Measurements from ENCODE around the gene PLXNA3.

PLXNA3 gene

DNA sequence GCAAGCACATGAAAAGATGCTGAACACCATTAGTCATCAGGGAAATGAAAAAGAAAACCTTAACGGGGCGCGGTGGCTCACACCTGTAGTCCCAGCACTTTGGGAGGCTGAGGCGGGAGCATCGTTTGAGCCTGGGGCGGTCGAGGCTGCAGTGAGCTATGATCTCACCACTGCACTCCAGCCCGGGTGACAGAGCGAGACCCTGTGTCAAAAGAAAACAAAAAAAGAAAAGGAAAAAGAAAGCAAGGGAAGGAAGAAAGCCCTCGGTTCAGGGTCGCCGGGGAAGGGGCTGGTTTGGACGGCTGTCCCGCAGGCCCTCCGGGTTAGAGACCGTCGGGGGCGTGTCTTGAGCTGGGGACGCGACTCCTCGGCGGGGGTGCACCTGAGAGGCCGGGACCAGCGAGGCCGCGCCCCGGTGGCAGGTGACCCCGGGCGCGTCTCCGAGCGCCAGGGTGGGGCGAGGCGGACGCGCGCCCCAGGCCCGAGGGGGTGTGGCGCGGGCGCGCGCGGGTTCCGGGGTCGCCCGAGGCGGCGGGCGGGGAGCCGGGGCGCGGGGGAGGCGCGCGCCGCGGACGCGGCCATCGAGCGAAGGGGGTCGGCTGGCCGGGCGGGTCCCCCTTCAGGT lies 478 bp upstream of the PLXNA3 start:
- DNase-seq (ENCODE audit: extremely low read depth in 1 of 2, low read depth in 1 of 2), result peak in 1 of 2 donors; percentile 44

DNA sequence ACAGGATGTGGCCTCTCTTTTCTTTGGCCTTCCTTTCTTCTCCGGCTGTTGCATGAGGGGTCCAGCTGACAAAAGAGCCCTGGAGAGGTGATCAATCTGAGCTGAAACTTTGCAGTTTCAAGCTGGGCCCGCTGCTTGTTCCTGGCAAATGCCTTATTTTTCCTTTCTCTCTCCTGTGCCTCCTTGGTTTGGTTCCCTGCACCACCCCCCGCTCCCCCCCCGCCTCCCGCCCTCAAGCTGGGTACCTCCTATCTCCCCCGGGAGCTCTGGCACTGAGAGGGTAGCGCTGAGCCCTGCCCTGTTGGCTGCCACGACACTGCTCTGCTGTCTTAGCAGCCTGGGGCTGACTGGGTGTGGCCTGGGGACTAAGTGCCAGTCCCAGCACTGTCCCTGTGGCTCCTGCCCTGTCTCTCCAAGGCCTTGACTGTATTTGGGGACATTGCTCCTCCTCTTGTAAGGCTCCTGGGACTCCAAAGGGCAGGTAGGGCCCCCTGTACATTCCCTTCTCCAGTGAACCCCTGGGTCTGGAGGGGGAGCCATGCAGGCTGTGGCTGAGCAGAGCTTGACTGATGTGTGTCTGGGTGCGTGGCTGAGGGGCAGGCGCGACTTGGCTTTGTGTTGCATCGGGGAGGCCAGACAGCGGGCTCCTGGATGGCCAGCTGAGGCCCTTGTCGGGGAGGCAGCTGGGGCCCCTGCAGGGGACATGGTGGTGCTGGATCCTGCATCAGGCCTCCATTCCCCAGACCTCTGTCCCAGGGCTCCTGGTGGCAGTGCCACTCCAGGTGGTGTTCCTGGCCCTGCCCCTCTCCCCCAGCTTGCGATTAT lies 1.1 kb downstream of the PLXNA3 start:
- no peak for DNase-seq (ENCODE audit: extremely low read depth in 1 of 2, low read depth in 1 of 2)

GRCh38 chrX:154459832-154460231 lies 1.8 kb downstream of the PLXNA3 start:
- no peak for DNase-seq (ENCODE audit: extremely low read depth in 1 of 2, low read depth in 1 of 2)

GRCh38 chrX:154460326-154460725 lies 2.2 kb downstream of the PLXNA3 start:
- no peak for DNase-seq (ENCODE audit: extremely low read depth in 1 of 2, low read depth in 1 of 2)

- no peak for DNase-seq (ENCODE audit: extremely low read depth in 1 of 2, low read depth in 1 of 2)
These were observed 4.3 kb downstream of the PLXNA3 start for GRCh38 chrX:154462396-154462795.

GRCh38 chrX:154463611-154464220 lies 5.6 kb downstream of the PLXNA3 start:
- DNase-seq (ENCODE audit: extremely low read depth in 1 of 2, low read depth in 1 of 2), result no peak

- no peak for DNase-seq (ENCODE audit: extremely low read depth in 1 of 2, low read depth in 1 of 2)
These were observed 6.8 kb downstream of the PLXNA3 start for GRCh38 chrX:154464806-154465365.

GRCh38 chrX:154465601-154466000 lies 7.5 kb downstream of the PLXNA3 start:
- DNase-seq (ENCODE audit: extremely low read depth in 1 of 2, low read depth in 1 of 2), result no peak

DNA sequence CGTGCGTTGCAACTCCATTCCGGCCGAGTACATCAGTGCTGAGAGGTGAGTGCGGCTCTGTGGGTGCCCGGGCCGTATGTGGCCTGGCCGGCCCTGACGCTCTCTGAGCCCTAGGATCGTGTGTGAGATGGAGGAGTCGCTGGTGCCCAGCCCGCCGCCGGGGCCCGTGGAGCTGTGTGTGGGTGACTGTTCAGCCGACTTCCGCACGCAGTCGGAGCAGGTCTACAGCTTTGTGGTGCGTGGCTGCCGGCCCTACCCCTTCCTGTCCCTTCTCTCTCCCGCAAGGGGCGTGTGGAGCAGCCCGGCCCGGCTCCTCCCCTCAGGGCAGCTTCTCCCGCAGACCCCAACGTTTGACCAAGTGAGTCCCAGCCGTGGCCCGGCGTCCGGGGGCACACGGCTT lies 8.0 kb downstream of the PLXNA3 start:
- no peak for DNase-seq (ENCODE audit: extremely low read depth in 1 of 2, low read depth in 1 of 2)

DNA sequence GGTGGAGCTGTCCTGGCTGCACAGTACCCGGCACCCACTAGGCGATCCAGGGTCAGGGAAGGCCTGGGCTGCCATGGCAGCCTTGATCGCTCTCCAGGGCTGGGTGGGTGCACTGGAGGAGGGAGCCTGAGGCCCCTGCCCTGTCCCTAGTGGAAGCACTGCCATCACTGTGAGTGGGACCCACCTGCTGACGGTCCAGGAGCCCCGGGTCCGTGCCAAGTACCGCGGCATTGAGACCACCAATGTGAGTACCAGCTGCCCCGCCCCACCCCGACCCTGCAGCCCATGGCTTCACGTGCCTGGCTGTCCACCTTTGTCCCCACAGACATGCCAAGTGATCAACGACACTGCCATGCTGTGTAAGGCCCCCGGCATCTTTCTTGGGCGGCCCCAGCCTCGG lies 8.8 kb downstream of the PLXNA3 start:
- DNase-seq (ENCODE audit: extremely low read depth in 1 of 2, low read depth in 1 of 2), result no peak

- DNase-seq (ENCODE audit: extremely low read depth in 1 of 2, low read depth in 1 of 2), result no peak
These were observed 9.5 kb downstream of the PLXNA3 start for GRCh38 chrX:154467556-154467955.

DNA sequence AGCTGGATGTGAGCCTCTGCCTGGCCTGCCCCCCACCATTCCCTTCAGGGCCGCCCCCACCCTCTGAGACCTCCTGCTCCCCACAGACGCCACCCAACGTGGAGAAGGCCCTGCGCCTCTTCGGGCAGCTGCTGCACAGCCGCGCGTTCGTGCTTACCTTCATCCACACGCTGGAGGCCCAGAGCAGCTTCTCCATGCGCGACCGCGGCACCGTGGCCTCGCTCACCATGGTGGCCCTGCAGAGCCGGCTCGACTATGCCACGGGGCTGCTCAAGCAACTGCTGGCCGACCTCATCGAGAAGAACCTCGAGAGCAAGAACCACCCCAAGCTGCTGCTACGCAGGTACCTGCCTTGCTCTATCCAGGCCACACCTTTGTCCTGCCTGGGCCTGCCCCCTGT lies 10.1 kb downstream of the PLXNA3 start:
- no peak for DNase-seq (ENCODE audit: extremely low read depth in 1 of 2, low read depth in 1 of 2)

GRCh38 chrX:154469114-154469513 lies 11.0 kb downstream of the PLXNA3 start:
- DNase-seq (ENCODE audit: extremely low read depth in 1 of 2, low read depth in 1 of 2), result no peak

GRCh38 chrX:154469880-154470279 lies 11.8 kb downstream of the PLXNA3 start:
- DNase-seq (ENCODE audit: extremely low read depth in 1 of 2, low read depth in 1 of 2), result no peak

GRCh38 chrX:154470434-154470833 lies 12.4 kb downstream of the PLXNA3 start:
- no peak for DNase-seq (ENCODE audit: extremely low read depth in 1 of 2, low read depth in 1 of 2)

GRCh38 chrX:154470914-154471568 lies 13.0 kb downstream of the PLXNA3 start:
- DNase-seq (ENCODE audit: extremely low read depth in 1 of 2, low read depth in 1 of 2), result no peak

DNA sequence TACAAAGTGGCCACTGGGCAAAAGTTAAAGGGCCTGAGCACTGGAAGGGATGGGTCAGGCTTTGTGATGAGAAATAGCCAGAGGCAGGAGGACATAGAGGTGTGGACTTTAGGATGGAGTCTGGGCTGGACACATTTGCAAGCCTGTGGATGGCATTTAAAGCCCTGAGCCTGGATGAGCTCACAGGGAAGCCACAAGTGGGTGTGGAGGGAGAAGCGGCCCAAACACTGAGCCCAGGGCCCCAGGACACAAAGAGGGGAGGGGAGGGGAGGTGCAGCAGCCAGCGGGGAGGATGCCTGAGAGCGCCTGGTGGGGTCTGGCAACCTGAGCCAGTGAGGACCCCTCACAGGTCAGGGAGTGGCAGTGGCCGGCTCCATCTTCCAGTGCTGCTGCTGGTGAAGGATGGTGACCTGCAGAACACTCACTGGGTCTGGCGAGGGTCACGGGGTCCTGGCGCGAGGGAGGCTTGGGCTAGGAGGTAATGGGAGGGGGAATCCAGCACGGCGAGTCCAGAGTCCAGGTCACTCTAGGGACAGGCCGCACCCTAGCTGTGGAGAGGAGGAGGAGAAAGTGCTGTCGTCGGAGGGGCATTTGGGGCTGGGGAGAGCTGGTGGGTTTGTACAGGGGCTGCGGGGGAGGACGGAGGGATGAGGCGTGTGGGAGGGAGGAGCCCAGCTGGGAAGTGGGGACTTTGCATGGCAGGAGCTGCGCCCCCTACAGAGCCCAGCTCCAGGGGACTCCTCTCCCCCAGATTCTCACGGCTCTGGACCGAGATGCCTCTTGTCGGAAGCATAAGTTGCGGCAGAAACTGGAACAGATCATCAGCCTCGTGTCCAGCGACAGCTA lies 14.0 kb downstream of the PLXNA3 start:
- DNase-seq (ENCODE audit: extremely low read depth in 1 of 2, low read depth in 1 of 2), result no peak

DNA sequence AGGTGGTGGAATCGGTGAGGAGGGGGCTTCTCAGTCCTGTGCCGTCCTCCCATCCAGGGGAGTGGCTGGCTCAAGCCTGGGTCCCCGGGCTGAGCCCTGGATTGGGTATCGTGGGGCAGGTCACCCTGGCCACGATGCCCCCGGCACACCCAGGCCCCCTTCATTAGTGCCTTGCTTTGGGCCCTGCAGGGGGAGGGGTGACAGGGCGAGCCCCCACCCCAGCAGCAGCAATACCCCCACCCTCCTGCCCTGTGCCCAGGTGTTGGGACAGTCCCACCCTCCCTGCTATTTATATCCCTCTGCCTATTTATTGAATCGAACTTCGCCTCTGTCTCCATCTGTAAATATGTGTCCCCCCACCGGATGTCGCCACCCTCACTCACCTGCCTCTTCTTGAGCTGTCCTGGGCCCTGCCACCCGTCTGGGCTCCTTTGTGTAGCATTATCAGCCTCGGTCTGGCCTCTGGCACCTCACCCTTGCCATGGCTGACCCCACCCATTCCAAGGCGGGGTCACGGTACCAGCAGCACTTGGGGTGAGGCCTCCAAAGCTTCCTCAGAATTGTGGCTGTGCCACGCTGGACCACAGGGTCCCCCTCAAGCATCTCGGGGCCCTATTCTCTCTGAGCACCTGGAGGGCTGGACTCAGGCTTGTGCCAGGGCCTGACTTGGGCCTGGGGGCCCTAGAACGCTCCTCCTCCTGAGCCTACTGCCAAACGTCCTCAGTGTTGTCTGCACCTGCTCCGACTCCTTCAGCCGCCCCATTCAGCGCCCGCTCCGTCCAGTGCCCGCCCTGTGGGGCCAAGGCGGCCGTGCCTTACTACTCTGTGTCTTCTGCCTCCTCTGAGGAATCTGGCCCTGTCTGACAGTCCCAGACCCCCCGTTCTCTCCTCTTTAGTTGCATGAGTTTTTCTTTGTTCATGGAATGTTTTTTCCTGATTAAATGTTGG lies 14.9 kb downstream of the PLXNA3 start:
- no peak for DNase-seq (ENCODE audit: extremely low read depth in 1 of 2, low read depth in 1 of 2)

GRCh38 chrX:154473683-154474082 lies 15.6 kb downstream of the PLXNA3 start:
- DNase-seq (ENCODE audit: extremely low read depth in 1 of 2, low read depth in 1 of 2), result no peak
